Ovary (tissue), 9 donors: ENCODE results near the gene RYR2. TPM values are rescaled to one million over a fixed set of nuclear protein-coding genes. Genes with fewer than 3 reads are reported as not detected.

Experiments used
- DNase-seq, 5 donors: peaks; one replicate each; pipeline ENCODE4 v3.0.0-alpha.2; 2019 to 2020
- H3K27ac ChIP-seq, 2 donors: fragments of 200-600 bp; one replicate each; pipeline versions ENCODE4 v1.5.1 to v1.8.0; 2019 to 2022
- H3K27me3 ChIP-seq: fragments of 200-600 bp; one replicate; pipeline ENCODE4 v1.8.0; 2022
- H3K36me3 ChIP-seq: fragments of 200-600 bp; sonication (generic); one replicate; pipeline ENCODE4 v1.5.1; 2019
- H3K4me1 ChIP-seq: one replicate; pipeline ENCODE4 v1.8.1; 2013; ENCODE audit warnings: mild to moderate bottlenecking, moderate library complexity; ENCODE audit not compliant: insufficient read depth
- H3K4me3 ChIP-seq: fragments of 200-600 bp; sonication (generic); one replicate; pipeline ENCODE4 v1.5.1; 2017
- H3K9me3 ChIP-seq, 2 donors: fragments of 200-600 bp in 1 of 2; sonication (generic) in 1 of 2; one replicate each; pipeline versions ENCODE4 v1.5.1 to v1.8.1; 2013 to 2019; ENCODE audit warnings: mild to moderate bottlenecking in 1 of 2, moderate library complexity in 1 of 2
- CTCF ChIP-seq, 3 donors: fragments of 450-650 bp in 2 of 3; fragments of 200-600 bp in 1 of 3; IDR thresholded peaks; one replicate each; pipeline versions ENCODE4 v1.5.1 to v1.8.0; 2016 to 2022; ENCODE audit warnings: antibody characterized with exemption in 3 of 3, mild to moderate bottlenecking in 1 of 3
- EP300 ChIP-seq: sonication (generic); formaldehyde crosslinking; IDR thresholded peaks from one replicate; pipeline ENCODE4 v1.6.1; 2017; ENCODE audit warnings: antibody characterized with exemption
- POLR2A ChIP-seq: fragments of 450-650 bp; IDR thresholded peaks from one replicate; pipeline ENCODE4 v1.6.1; 2017; ENCODE audit warnings: antibody characterized with exemption, mild to moderate bottlenecking, moderate library complexity
- WGBS, 3 donors: extraction: QIAGEN DNeasy Blood & Tissue Kit in 1 of 3; methylation state at CpG; one replicate each; pipeline versions ENCODE4 v1.1.5 to v1.1.7; 2013 to 2017; 5-methylcytosine and 5-hydroxymethylcytosine counted together
- intact Hi-C, 4 donors: fragments of 100-400 bp; cut with DNase I; formaldehyde crosslinking; loops; one replicate each; pipeline versions ENCODE4 v1.11.0 to v1.15.1; 2022 to 2023
- polyA plus RNA-seq, 2 donors: library from polyadenylated mRNA; stranded (reverse); fragments of 200-250 nt in 1 of 2; fragments of 350-450 nt in 1 of 2; fragmentation: Illumina TruSeq in 1 of 2; extraction: RNeasy Lipid Tissue Mini Kit (QIAGEN cat#74804) in 1 of 2; gene quantifications; one replicate each; pipeline ENCODE4 v1.2.3, GENCODE V29; 2013 to 2014
- total RNA-seq, 7 donors: library from RNA; depleted of rRNA in 2 of 7; stranded (reverse); fragments of >200 nt in 2 of 7; fragmentation: NEBNext Ultra II Directional in 3 of 7; extraction: Animal tissue kit (Norgen Biotek cat#: 25700) in 3 of 7; gene quantifications; one replicate each; pipeline versions ENCODE4 v1.1.0 to v1.2.4, GENCODE V29; 2016 to 2023
- donor health status: DM: no; HTN: no; CAD: no; lungs with moderate emphysema.
- donor health status: DM: no; HTN: no; CAD: no.
- donor health status: Bipolar disorder and iron deficiency.
- donor health status: DM: yes; HTN: yes; CAD: no.
- donor health status: DM: no; HTN: no; CAD: no.
- donor health status: DM: yes; HTN: yes; CAD: no.

RYR2 gene
- total and polyA plus RNA-seq, 9 donors: 3.0 to 13.8 (median 5.4) TPM

GRCh38 chr1:237180256-237180655 lies 138.3 kb downstream of the RYR2 start:
- Histone ChIP-seq H3K9me3 (no peaks in the 10 kb centered on the region), H3K27me3 (no peaks in the 10 kb centered on the region), H3K36me3 (no peaks in the 10 kb centered on the region), H3K27ac (no peak overlapping the region), H3K4me3 (no peak overlapping the region), H3K4me1 (peaks cover 2% of the 10 kb centered on the region)
- intact Hi-C loops: no loop called here
- DNase-seq: no peak
- TF ChIP-seq EP300: no peak
- no peak for TF ChIP-seq CTCF (IDR thresholded peaks at IDR 0.05)
- TF ChIP-seq POLR2A: no peak
- 60 to 70% (median 65%) methylated on average over 2 of the region's 2 CpGs for WGBS, 3 donors

DNA sequence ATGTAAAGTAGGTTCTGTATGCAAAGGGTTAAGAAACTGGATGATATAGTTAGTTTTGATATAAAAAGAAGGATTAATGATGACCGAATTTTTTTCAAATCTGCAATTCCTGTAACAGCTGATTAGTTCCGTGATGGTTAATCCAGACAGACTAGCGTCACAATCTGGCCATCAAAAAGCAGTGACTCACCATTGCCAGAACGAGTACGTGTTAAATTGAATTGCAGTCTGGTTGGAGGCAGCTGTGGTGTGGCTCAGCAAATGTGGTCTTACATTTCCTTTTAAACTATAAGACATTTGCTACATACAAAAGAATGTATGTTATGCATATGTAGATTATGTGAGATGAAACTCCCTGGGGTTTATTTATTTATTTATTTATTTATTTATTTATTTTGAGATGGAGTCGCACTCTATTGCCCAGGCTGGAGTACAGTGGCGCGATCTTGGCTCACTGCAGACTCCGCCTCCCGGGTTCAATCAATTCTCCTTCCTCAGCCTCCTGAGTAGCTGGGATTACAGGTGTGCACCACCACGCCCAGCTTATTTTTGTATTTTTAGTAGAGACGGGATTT lies 139.8 kb downstream of the RYR2 start:
- Histone ChIP-seq H3K4me3 (no peak overlapping the region), H3K4me1 (peaks cover 2% of the 10 kb centered on the region), H3K27ac (no peak overlapping the region), H3K36me3 (no peaks in the 10 kb centered on the region), H3K9me3 (no peaks in the 10 kb centered on the region), H3K27me3 (no peaks in the 10 kb centered on the region)
- WGBS, 3 donors: 73 to 85% (median 79%) methylated on average over 12 of the region's 12 CpGs
- no peak for DNase-seq
- TF ChIP-seq CTCF (IDR thresholded peaks at IDR 0.05) (no peak), POLR2A (no peak), EP300 (no peak)
- intact Hi-C loops: no loop called here

- Histone ChIP-seq H3K4me3 (no peak overlapping the region), H3K27me3 (no peaks in the 10 kb centered on the region), H3K36me3 (no peaks in the 10 kb centered on the region), H3K9me3 (no peaks in the 10 kb centered on the region), H3K27ac (no peak overlapping the region), H3K4me1 (peaks cover 2% of the 10 kb centered on the region)
- no peak for TF ChIP-seq EP300
- TF ChIP-seq CTCF (IDR thresholded peaks at IDR 0.05): no peak
- TF ChIP-seq POLR2A: no peak
- 64 to 79% (median 66%) methylated on average over 7 of the region's 7 CpGs for WGBS, 3 donors
- DNase-seq: no peak
- intact Hi-C loops: no loop called here
Measured at GRCh38 chr1:237183963-237184540, 142.1 kb downstream of the RYR2 start.

GRCh38 chr1:237186675-237187074 lies 144.7 kb downstream of the RYR2 start:
- no peak for DNase-seq
- intact Hi-C loops: no loop called here
- no peaks in the 10 kb centered on the region for H3K36me3 ChIP-seq
- H3K4me1 ChIP-seq: peaks cover 2% of the 10 kb centered on the region
- H3K27me3 ChIP-seq: no peaks in the 10 kb centered on the region
- no peaks in the 10 kb centered on the region for H3K9me3 ChIP-seq
- WGBS, 3 donors: 31 to 54% (median 52%) methylated on average over 8 of the region's 8 CpGs
- H3K4me3 ChIP-seq: no peak overlapping the region
- no peak for TF ChIP-seq POLR2A
- TF ChIP-seq EP300: no peak
- no peak for TF ChIP-seq CTCF (IDR thresholded peaks at IDR 0.05)
- H3K27ac ChIP-seq: peak overlapping the region in 1 of 2 donors; percentile 18
